Erythroblast (primary cell): ENCODE data around the gene PCA3.

ENCODE experiments used
- GATA1 ChIP-seq: IDR thresholded peaks from 2 replicates; pipeline ENCODE4 v1.6.1; 2011; ENCODE audit warnings: low read depth, mild to moderate bottlenecking, control low read depth, low read length, moderate library complexity
- POLR2A ChIP-seq: IDR thresholded peaks from 2 replicates; pipeline ENCODE4 v1.6.1; 2011; ENCODE audit warnings: mild to moderate bottlenecking, low read length

DNA sequence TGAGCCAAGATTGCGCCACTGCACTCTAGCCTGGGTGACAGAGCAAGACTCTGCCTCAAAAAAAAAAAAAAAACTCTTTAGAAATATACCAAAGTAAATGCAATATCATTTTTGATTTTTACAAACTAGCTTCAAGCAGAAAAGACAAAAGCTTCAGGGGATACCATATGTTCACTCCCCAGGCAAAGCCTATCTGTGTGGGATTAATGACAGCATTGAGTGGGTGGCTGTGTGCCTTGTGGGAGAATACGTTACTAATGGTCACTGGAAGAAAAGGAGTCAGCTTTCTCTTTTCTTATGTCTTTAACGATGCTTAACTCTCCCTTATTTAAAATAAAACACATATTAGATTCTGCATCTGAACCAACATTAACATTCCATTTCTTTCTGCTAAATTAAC is 1.9 kb downstream of the PCA3 start:
- TF ChIP-seq POLR2A (no peak), GATA1 (no peak)
